OCI-LY1 (cell line): ENCODE results near the gene ZNF212.
A peak's percentile ranks its signal among the peaks of the same experiment; 100 is the strongest.

Experiments
- H2AFZ ChIP-seq: fragments of 200-600 bp; sonication (generic), shearing (Covaris generic); 2 replicates; pipeline ENCODE4 v1.6.0; 2014; ENCODE audit warnings: antibody characterized with exemption, mild to moderate bottlenecking, low read length
- H3F3A ChIP-seq: fragments of 200-600 bp; sonication (generic), shearing (Covaris generic); 2 replicates; pipeline ENCODE4 v1.6.0; 2014; ENCODE audit warnings: mild to moderate bottlenecking, antibody characterized with exemption, low read length, moderate library complexity; ENCODE audit not compliant: insufficient read depth
- H3K27ac ChIP-seq: fragments of 200-600 bp; sonication (generic); 2 replicates; pipeline ENCODE4 v1.5.1; 2014; ENCODE audit warnings: low read length, mixed run types, mild to moderate bottlenecking, low read depth; ENCODE audit not compliant: poor library complexity, severe bottlenecking
- H3K27me3 ChIP-seq: fragments of 200-600 bp; sonication (generic); 2 replicates; pipeline ENCODE4 v1.6.0; 2014; ENCODE audit warnings: antibody characterized with exemption, mild to moderate bottlenecking, low read length, moderate library complexity; ENCODE audit not compliant: insufficient read depth
- H3K36me3 ChIP-seq: fragments of 200-600 bp; sonication (generic); 2 replicates; pipeline ENCODE4 v1.6.1; 2014; ENCODE audit warnings: mild to moderate bottlenecking, antibody characterized with exemption, low read length, moderate library complexity, mixed read lengths; ENCODE audit not compliant: insufficient read depth
- H3K4me1 ChIP-seq: fragments of 200-600 bp; sonication (generic); 2 replicates; pipeline ENCODE4 v1.5.1; 2014; ENCODE audit warnings: mild to moderate bottlenecking, low read length, moderate library complexity; ENCODE audit not compliant: insufficient read depth, severe bottlenecking
- H3K4me2 ChIP-seq: fragments of 200-600 bp; sonication (generic), shearing (Covaris generic); 2 replicates; pipeline ENCODE4 v1.6.1; 2014; ENCODE audit warnings: low read length
- H3K4me3 ChIP-seq: fragments of 200-600 bp; sonication (generic); 2 replicates; pipeline ENCODE4 v1.5.1; 2014; ENCODE audit warnings: low read length, low read depth, mild to moderate bottlenecking, mixed read lengths; ENCODE audit not compliant: poor library complexity, severe bottlenecking
- H3K79me2 ChIP-seq: fragments of 200-600 bp; shearing (Covaris generic); 2 replicates; pipeline ENCODE4 v1.6.1; 2016; ENCODE audit warnings: mixed run types, low read length, mixed read lengths; ENCODE audit not compliant: insufficient read depth
- H3K9ac ChIP-seq: fragments of 200-600 bp; sonication (generic), shearing (Covaris generic); 2 replicates; pipeline ENCODE4 v1.6.1; 2014; ENCODE audit warnings: mild to moderate bottlenecking, low read length, mixed read lengths
- H3K9me2 ChIP-seq: fragments of 200-600 bp; sonication (generic), shearing (Covaris generic); 2 replicates; pipeline ENCODE4 v1.6.1; 2014; ENCODE audit warnings: low read depth, mild to moderate bottlenecking, low read length, mixed read lengths
- H3K9me3 ChIP-seq: fragments of 200-600 bp; shearing (Covaris generic); 2 replicates; pipeline ENCODE4 v1.6.1; 2014; ENCODE audit warnings: low read length, mixed read lengths
- H4K20me1 ChIP-seq: fragments of 200-600 bp; sonication (generic), shearing (Covaris generic); 2 replicates; pipeline ENCODE4 v1.6.0; 2016; ENCODE audit warnings: mild to moderate bottlenecking, low read length; ENCODE audit not compliant: insufficient read depth
- CTCF ChIP-seq: fragments of 200-600 bp; sonication (generic), shearing (Covaris generic); IDR thresholded peaks from 2 replicates; pipeline ENCODE4 v1.5.1; 2017; ENCODE audit warnings: mild to moderate bottlenecking, antibody characterized with exemption, low read length, moderate library complexity, mixed read lengths
- EZH2 ChIP-seq: fragments of 200-600 bp; sonication (generic), shearing (Covaris generic); IDR thresholded peaks from 2 replicates; pipeline ENCODE4 v1.8.0; 2017; ENCODE audit warnings: borderline replicate concordance, mixed run types, mild to moderate bottlenecking, antibody characterized with exemption, low read length, moderate library complexity, mixed read lengths

Gene ZNF212

GRCh38 chr7:149256568-149256967, 17.1 kb downstream of the ZNF212 start:
- Histone ChIP-seq H3K9me3 (no peaks in the 10 kb centered on the region), H3K9ac (no peak overlapping the region)

GRCh38 chr7:149257146-149257545, 17.7 kb downstream of the ZNF212 start:
- H3K4me1 ChIP-seq, result peaks cover 10% of the 10 kb centered on the region
- no peaks in the 10 kb centered on the region for H3K79me2 ChIP-seq
- H3F3A ChIP-seq, result 0 out of 2 replicates have a peak, but pooled peaks cover 4% of the 10 kb centered on the region
- H3K4me2 ChIP-seq, result no peak overlapping the region
- no peaks in the 10 kb centered on the region for H4K20me1 ChIP-seq
- no peak overlapping the region for H2AFZ ChIP-seq
- no peaks in the 10 kb centered on the region for H3K27me3 ChIP-seq
- no peaks in the 10 kb centered on the region for H3K9me3 ChIP-seq
- no peak for TF ChIP-seq CTCF
- peaks cover 42% of the 10 kb centered on the region for H3K36me3 ChIP-seq
- no peak overlapping the region for H3K4me3 ChIP-seq
- H3K27ac ChIP-seq, result no peak overlapping the region
- no peaks in the 10 kb centered on the region for H3K9me2 ChIP-seq
- no peak overlapping the region for H3K9ac ChIP-seq

More at GRCh38 chr7:149256568-149256967, 17.1 kb downstream of the ZNF212 start:
- Histone ChIP-seq H3K27ac (no peak overlapping the region), H3K4me3 (no peak overlapping the region), H3K27me3 (no peaks in the 10 kb centered on the region), H3K4me1 (peaks cover 5% of the 10 kb centered on the region), H2AFZ (no peak overlapping the region), H3K4me2 (no peak overlapping the region), H3K36me3 (peaks cover 48% of the 10 kb centered on the region), H3K9me2 (no peaks in the 10 kb centered on the region), H4K20me1 (no peaks in the 10 kb centered on the region), H3K79me2 (no peaks in the 10 kb centered on the region), H3F3A (0 out of 2 replicates have a peak, but pooled peaks cover 4% of the 10 kb centered on the region)
- TF ChIP-seq CTCF (no peak), EZH2 (no peak)

GRCh38 chr7:149261316-149261828, 21.9 kb downstream of the ZNF212 start:
- no peaks in the 10 kb centered on the region for H4K20me1 ChIP-seq
- no peaks in the 10 kb centered on the region for H3K9me3 ChIP-seq
- H3K9ac ChIP-seq, result peak overlapping the region; percentile 96
- peak overlapping the region; percentile 97 for H2AFZ ChIP-seq
- TF ChIP-seq CTCF, result no peak
- no peak for TF ChIP-seq EZH2
- H3K79me2 ChIP-seq, result no peaks in the 10 kb centered on the region
- H3K4me3 ChIP-seq, result peak overlapping the region; percentile 87
- H3F3A ChIP-seq, result peaks cover 8% of the 10 kb centered on the region; the same call in 1 of the 2 replicates
- H3K27me3 ChIP-seq, result no peaks in the 10 kb centered on the region
- H3K27ac ChIP-seq, result no peak overlapping the region
- H3K4me1 ChIP-seq, result peaks cover 27% of the 10 kb centered on the region
- no peaks in the 10 kb centered on the region for H3K9me2 ChIP-seq
- peaks cover 11% of the 10 kb centered on the region; the same call in 1 of the 2 replicates for H3K36me3 ChIP-seq
- H3K4me2 ChIP-seq, result peak overlapping the region; percentile 100
